ENCODE measurements around the gene CGREF1.

Gene CGREF1

GRCh38 chr2:27155069-27155520 lies 36.2 kb upstream of the CGREF1 start (continued):
- TF ChIP-seq, protein P1, sequence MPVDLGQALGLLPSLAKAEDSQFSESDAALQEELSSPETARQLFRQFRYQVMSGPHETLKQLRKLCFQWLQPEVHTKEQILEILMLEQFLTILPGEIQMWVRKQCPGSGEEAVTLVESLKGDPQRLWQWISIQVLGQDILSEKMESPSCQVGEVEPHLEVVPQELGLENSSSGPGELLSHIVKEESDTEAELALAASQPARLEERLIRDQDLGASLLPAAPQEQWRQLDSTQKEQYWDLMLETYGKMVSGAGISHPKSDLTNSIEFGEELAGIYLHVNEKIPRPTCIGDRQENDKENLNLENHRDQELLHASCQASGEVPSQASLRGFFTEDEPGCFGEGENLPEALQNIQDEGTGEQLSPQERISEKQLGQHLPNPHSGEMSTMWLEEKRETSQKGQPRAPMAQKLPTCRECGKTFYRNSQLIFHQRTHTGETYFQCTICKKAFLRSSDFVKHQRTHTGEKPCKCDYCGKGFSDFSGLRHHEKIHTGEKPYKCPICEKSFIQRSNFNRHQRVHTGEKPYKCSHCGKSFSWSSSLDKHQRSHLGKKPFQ (tag by site-specific recombination; IDR thresholded peaks at IDR 0.05), result no peak

- Histone ChIP-seq H3K4me3 (ENCODE audit: low read depth, low read length) (no peak overlapping the region), H3K4me1 (ENCODE audit: control insufficient read depth, insufficient read depth, low read length) (no peaks in the 10 kb centered on the region), H3K9me3 (ENCODE audit: control insufficient read depth, insufficient read depth, low read depth, low read length) (no peaks in the 10 kb centered on the region), H3K27ac (ENCODE audit: extremely low read depth, low read depth, low read length) (no peak overlapping the region), H3K36me3 (ENCODE audit: control insufficient read depth in 2 of 2, insufficient read depth in 1 of 2, low read length in 2 of 2) (no peaks in the 10 kb centered on the region)
- ChIA-PET POLR2A (no interaction called here), CTCF (interaction anchor here (0.8 to 4.5 kb wide), 2 partner anchors 16 to 37 kb away, joined by 3 to 22 read pairs; no protein-coding TSS in a partner anchor)
- TF ChIP-seq TRIM28 (IDR thresholded peaks at IDR 0.05; ENCODE audit: borderline replicate concordance, low read length), result no peak
- no peak for TF ChIP-seq ZNF514 (tag by site-specific recombination; IDR thresholded peaks at IDR 0.05)
- no peak for TF ChIP-seq ZBTB49 (tag by site-specific recombination; IDR thresholded peaks at IDR 0.05; ENCODE audit: low read depth)
Measured at GRCh38 chr2:27154488-27154887, 35.6 kb upstream of the CGREF1 start.

- ChIA-PET POLR2A (interaction anchor here (0.6 kb wide), 1 partner anchor 26 kb away, joined by 3 read pairs; no protein-coding TSS in a partner anchor), CTCF (interaction anchor here (0.5 to 4.5 kb wide), 6 partner anchors 14 to 300 kb away, joined by 3 to 22 read pairs (median 3); no protein-coding TSS in a partner anchor)
- no peak overlapping the region for H3K4me3 ChIP-seq (ENCODE audit: low read depth, low read length)
- H3K4me1 ChIP-seq (ENCODE audit: control insufficient read depth, insufficient read depth, low read length), result no peaks in the 10 kb centered on the region
- H3K36me3 ChIP-seq (ENCODE audit: control insufficient read depth in 2 of 2, insufficient read depth in 1 of 2, low read length in 2 of 2), result no peaks in the 10 kb centered on the region
- H3K27ac ChIP-seq (ENCODE audit: extremely low read depth, low read depth, low read length), result no peak overlapping the region
- TF ChIP-seq PRDM1 (tag by site-specific recombination; IDR thresholded peaks at IDR 0.05) (0 out of 2 replicates have a peak, but pooled peaks have one; percentile 9), ZNF658 (tag by site-specific recombination; IDR thresholded peaks at IDR 0.05) (no peak)
- no peaks in the 10 kb centered on the region for H3K9me3 ChIP-seq (ENCODE audit: control insufficient read depth, insufficient read depth, low read depth, low read length)
Measured at GRCh38 chr2:27152796-27153464, 34.0 kb upstream of the CGREF1 start.

DNA sequence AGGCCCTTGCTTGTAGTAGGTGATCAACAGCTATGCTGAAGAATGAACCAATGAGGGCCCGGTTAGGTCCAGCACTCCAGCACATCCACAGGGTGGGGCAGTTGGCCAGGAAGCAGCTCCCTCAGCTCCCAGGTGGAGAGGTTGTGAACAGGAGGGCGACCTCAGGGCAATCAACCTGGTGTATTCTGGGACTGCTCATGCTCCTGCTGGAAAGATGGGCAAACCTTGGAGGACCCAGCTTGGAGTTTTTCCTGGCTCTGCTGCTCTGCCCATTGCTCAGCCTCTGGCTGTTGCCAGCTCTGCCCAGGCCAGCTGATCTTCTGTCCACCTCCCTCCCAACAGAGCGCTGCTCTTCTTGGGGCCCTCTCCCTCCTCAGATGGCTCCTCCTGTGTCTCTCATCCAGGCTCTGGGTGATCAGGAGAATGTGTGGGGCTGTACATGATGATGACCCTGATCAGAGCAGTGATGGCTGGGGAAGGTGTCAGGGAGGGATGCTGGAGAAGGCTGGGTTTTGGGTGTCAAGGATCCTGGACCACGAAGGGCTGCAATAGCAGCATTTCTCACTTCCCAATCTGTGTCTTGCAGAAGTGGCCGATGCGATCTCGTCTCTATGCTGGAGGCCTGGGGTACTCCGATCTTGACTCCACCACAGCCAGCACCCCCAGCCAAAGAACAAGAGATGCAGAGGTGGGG lies 33.3 kb upstream of the CGREF1 start:
- Histone ChIP-seq H3K9me3 (ENCODE audit: control insufficient read depth, insufficient read depth, low read depth, low read length) (no peaks in the 10 kb centered on the region), H3K4me3 (ENCODE audit: low read depth, low read length) (no peak overlapping the region), H3K27ac (ENCODE audit: extremely low read depth, low read depth, low read length) (no peak overlapping the region), H3K36me3 (ENCODE audit: control insufficient read depth in 2 of 2, insufficient read depth in 1 of 2, low read length in 2 of 2) (no peaks in the 10 kb centered on the region), H3K4me1 (ENCODE audit: control insufficient read depth, insufficient read depth, low read length) (no peaks in the 10 kb centered on the region)
- TF ChIP-seq ZNF354C (tag by site-specific recombination; IDR thresholded peaks at IDR 0.05; ENCODE audit: borderline replicate concordance, low read depth) (no peak), ZNF555 (tag by site-specific recombination; conservative IDR thresholded peaks at IDR 0.05) (no peak), ZNF677 (tag by site-specific recombination; IDR thresholded peaks at IDR 0.05) (0 out of 2 replicates have a peak, but pooled peaks have one; percentile 56), ZNF341 (tag by site-specific recombination; IDR thresholded peaks at IDR 0.05; ENCODE audit: low read depth) (peak; percentile 75), BCL11B (tag by site-specific recombination; IDR thresholded peaks at IDR 0.05; ENCODE audit: low read depth) (no peak)
- ChIA-PET CTCF (interaction anchor here (0.5 to 4.5 kb wide), 7 partner anchors 14 to 299 kb away, joined by 3 to 22 read pairs (median 3); no protein-coding TSS in a partner anchor), POLR2A (no interaction called here)

Measured in HEK293 (cell line).